CD14-positive monocyte (primary cell): ENCODE measurements around the gene CTTNBP2. TPM values are rescaled to one million over a fixed set of nuclear protein-coding genes. Genes with fewer than 3 reads are reported as not detected.

Experiments
- DNase-seq, 3 donors: peaks; one replicate each; pipeline ENCODE4 v3.0.0-alpha.2; 2011 to 2022
- H2AFZ ChIP-seq: 2 replicates; pipeline ENCODE4 v1.6.0; 2012; ENCODE audit warnings: mild to moderate bottlenecking, low read depth, low read length, inconsistent platforms; ENCODE audit not compliant: insufficient read depth, poor library complexity, severe bottlenecking
- H3K27ac ChIP-seq, 2 donors: 1 replicate in 1 of 2; 2 replicates in 1 of 2; pipeline ENCODE4 v1.5.1; 2012 to 2013; ENCODE audit warnings: low read length in 2 of 2, control low read depth in 1 of 2, inconsistent platforms in 1 of 2, low read depth in 1 of 2, mild to moderate bottlenecking in 1 of 2
- H3K27me3 ChIP-seq, 2 donors: one replicate each; pipeline versions ENCODE4 v1.6.0 to v1.6.1; 2011 to 2013; ENCODE audit warnings: low read length in 2 of 2; ENCODE audit not compliant: control insufficient read depth in 2 of 2, insufficient read depth in 2 of 2
- H3K36me3 ChIP-seq, 2 donors: replicated peaks in 1 of 2; 1 replicate in 1 of 2; 2 replicates in 1 of 2; pipeline versions ENCODE4 v1.5.1 to v1.6.1; 2012 to 2013; ENCODE audit warnings: low read length in 2 of 2, control low read depth in 1 of 2, inconsistent platforms in 1 of 2, mild to moderate bottlenecking in 1 of 2; ENCODE audit not compliant: insufficient read depth in 2 of 2, control insufficient read depth in 1 of 2
- H3K4me1 ChIP-seq, 2 donors: 1 replicate in 1 of 2; 2 replicates in 1 of 2; pipeline versions ENCODE4 v1.5.1 to v1.6.1; 2012 to 2013; ENCODE audit warnings: low read length in 2 of 2, control low read depth in 1 of 2, inconsistent platforms in 1 of 2, mild to moderate bottlenecking in 1 of 2, moderate library complexity in 1 of 2; ENCODE audit not compliant: insufficient read depth in 2 of 2, control insufficient read depth in 1 of 2
- H3K4me2 ChIP-seq: replicated peaks from 2 replicates; pipeline ENCODE3; 2012; ENCODE audit warnings: low read length, moderate library complexity, mild to moderate bottlenecking; ENCODE audit not compliant: poor library complexity, severe bottlenecking; ENCODE audit errors: extremely low read depth
- H3K4me3 ChIP-seq, 3 experiments: fragments of 200-600 bp in 1 of 3; sonication (generic) in 1 of 3; replicated peaks in 1 of 3; 1 replicate in 2 of 3; 2 replicates in 1 of 3; pipeline ENCODE4 v1.5.1; 2011 to 2013; ENCODE audit warnings: low read length in 3 of 3, mild to moderate bottlenecking in 3 of 3, control low read depth in 2 of 3, low read depth in 2 of 3, inconsistent platforms in 1 of 3, moderate library complexity in 1 of 3
- H3K79me2 ChIP-seq: 2 replicates; pipeline ENCODE4 v1.6.0; 2012; ENCODE audit warnings: mild to moderate bottlenecking, control low read depth, inconsistent platforms, low read length, moderate library complexity; ENCODE audit not compliant: insufficient read depth
- H3K9ac ChIP-seq: 2 replicates; pipeline ENCODE4 v1.6.0; 2017; ENCODE audit warnings: low read length, mild to moderate bottlenecking; ENCODE audit not compliant: insufficient read depth, poor library complexity, severe bottlenecking
- H3K9me3 ChIP-seq, 2 donors: replicated peaks in 1 of 2; 1 replicate in 1 of 2; 2 replicates in 1 of 2; pipeline versions ENCODE4 v1.5.1 to v1.6.1; 2012 to 2013; ENCODE audit warnings: low read length in 2 of 2, control low read depth in 1 of 2; ENCODE audit not compliant: control insufficient read depth in 1 of 2, insufficient read depth in 1 of 2
- H4K20me1 ChIP-seq: 2 replicates; pipeline ENCODE4 v1.6.0; 2012; ENCODE audit warnings: mild to moderate bottlenecking, low read length, control low read depth, moderate library complexity; ENCODE audit not compliant: insufficient read depth
- H3K27ac Mint-ChIP-seq, 7 donors: one replicate each; pipeline ENCODE4 v1.8.0; 2020; ENCODE audit warnings: mild to moderate bottlenecking in 7 of 7, mixed read lengths in 7 of 7, moderate library complexity in 6 of 7, inconsistent platforms in 2 of 7
- H3K27me3 Mint-ChIP-seq, 3 donors: one replicate each; pipeline ENCODE4 v1.8.0; 2021 to 2022; ENCODE audit warnings: low read depth in 3 of 3, mild to moderate bottlenecking in 3 of 3, mixed read lengths in 3 of 3, moderate library complexity in 3 of 3, inconsistent platforms in 1 of 3
- H3K36me3 Mint-ChIP-seq, 2 donors: one replicate each; pipeline ENCODE4 v1.8.0; 2020; ENCODE audit warnings: mixed read lengths in 2 of 2, inconsistent platforms in 1 of 2, mild to moderate bottlenecking in 1 of 2
- H3K4me1 Mint-ChIP-seq: one replicate; pipeline ENCODE4 v1.8.0; 2020; ENCODE audit warnings: mild to moderate bottlenecking, mixed read lengths
- H3K4me3 Mint-ChIP-seq, 2 donors: one replicate each; pipeline ENCODE4 v1.8.0; 2020; ENCODE audit warnings: mild to moderate bottlenecking in 2 of 2, mixed read lengths in 2 of 2, moderate library complexity in 1 of 2
- H3K9me3 Mint-ChIP-seq, 7 donors: one replicate each; pipeline ENCODE4 v1.8.0; 2020 to 2022; ENCODE audit warnings: mixed read lengths in 7 of 7, mild to moderate bottlenecking in 6 of 7, moderate library complexity in 6 of 7, inconsistent platforms in 2 of 7
- WGBS: methylation state at CpG from one replicate; pipeline ENCODE4 v1.1.5; 2013; ENCODE audit warnings: missing lambda C conversion rate; ENCODE audit not compliant: insufficient coverage; 5-methylcytosine and 5-hydroxymethylcytosine counted together
- intact Hi-C, 2 donors: fragments of 100-400 bp; cut with micrococcal nuclease; formaldehyde crosslinking; loops; one replicate each; pipeline versions ENCODE4 v1.15.0 to v1.15.1; 2023
- polyA plus RNA-seq, 3 donors: library from polyadenylated mRNA; depleted of rRNA in 1 of 3; unstranded in 2 of 3; stranded (reverse) in 1 of 3; fragments of 300-500 nt in 2 of 3; fragments of >200 nt in 1 of 3; fragmentation: Illumina TruSeq in 2 of 3; gene quantifications; 1 replicate in 2 of 3; 2 replicates in 1 of 3; pipeline ENCODE4 v1.2.3, GENCODE V29; 2012 to 2021
- TF ChIP-seq, protein P1 (sequence below): fragments of 200-600 bp; IDR thresholded peaks from one replicate; pipeline ENCODE4 v1.8.0; 2022; ENCODE audit warnings: antibody characterized with exemption, mild to moderate bottlenecking

CTTNBP2 gene
- polyA plus RNA-seq, 3 donors, result 0.38 to 1.4 TPM; not detected in 1

DNA sequence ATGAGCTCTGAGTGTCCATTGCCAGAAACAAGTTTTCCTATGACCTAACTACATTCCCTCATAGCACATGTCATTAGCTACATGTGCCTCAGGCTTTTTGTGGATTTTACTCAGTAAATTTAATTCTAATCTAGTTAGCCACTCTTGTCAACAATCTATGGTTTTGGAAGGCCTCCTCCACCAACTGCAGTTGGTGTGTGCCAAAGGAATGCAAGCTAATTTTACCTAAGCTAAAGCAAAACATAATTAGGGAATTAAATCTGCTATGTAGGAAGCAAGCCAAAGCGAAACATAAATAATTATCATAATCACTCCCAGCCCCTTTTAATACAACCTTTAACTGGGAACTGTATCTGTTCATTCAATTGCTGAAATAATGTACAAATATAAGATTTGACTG, 3.5 kb upstream of the CTTNBP2 start:
- Histone ChIP-seq H2AFZ (no peak overlapping the region), H3K27ac (no peak overlapping the region), H3K36me3 (no peaks in the 10 kb centered on the region), H3K4me1 (peaks cover 14 to 19% of the 10 kb centered on the region in 2 donors), H3K79me2 (no peaks in the 10 kb centered on the region), H3K9me3 (peaks cover 0 to 9% of the 10 kb centered on the region in 2 donors), H3K4me3 (no peak overlapping the region), H3K4me2 (no peak overlapping the region), H3K27me3 (peaks cover 36 to 42% of the 10 kb centered on the region in 2 donors), H4K20me1 (no peaks in the 10 kb centered on the region), H3K9ac (no peak overlapping the region)
- Mint-ChIP-seq H3K9me3 (peaks cover 0 to 13% (median 6%) of the 10 kb centered on the region in 7 donors), H3K27me3 (peaks cover 41 to 52% (median 45%) of the 10 kb centered on the region in 3 donors), H3K27ac (no peak overlapping the region), H3K36me3 (peaks cover 3 to 6% of the 10 kb centered on the region in 2 donors), H3K4me1 (peaks cover 18% of the 10 kb centered on the region), H3K4me3 (no peak overlapping the region)
- no peak for DNase-seq
- WGBS, result no CpG with 5 or more reads among the region's 1 CpG
- intact Hi-C loops, result no loop called here
- TF ChIP-seq, protein P1, sequence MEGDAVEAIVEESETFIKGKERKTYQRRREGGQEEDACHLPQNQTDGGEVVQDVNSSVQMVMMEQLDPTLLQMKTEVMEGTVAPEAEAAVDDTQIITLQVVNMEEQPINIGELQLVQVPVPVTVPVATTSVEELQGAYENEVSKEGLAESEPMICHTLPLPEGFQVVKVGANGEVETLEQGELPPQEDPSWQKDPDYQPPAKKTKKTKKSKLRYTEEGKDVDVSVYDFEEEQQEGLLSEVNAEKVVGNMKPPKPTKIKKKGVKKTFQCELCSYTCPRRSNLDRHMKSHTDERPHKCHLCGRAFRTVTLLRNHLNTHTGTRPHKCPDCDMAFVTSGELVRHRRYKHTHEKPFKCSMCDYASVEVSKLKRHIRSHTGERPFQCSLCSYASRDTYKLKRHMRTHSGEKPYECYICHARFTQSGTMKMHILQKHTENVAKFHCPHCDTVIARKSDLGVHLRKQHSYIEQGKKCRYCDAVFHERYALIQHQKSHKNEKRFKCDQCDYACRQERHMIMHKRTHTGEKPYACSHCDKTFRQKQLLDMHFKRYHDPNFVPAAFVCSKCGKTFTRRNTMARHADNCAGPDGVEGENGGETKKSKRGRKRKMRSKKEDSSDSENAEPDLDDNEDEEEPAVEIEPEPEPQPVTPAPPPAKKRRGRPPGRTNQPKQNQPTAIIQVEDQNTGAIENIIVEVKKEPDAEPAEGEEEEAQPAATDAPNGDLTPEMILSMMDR, result no peak

DNA sequence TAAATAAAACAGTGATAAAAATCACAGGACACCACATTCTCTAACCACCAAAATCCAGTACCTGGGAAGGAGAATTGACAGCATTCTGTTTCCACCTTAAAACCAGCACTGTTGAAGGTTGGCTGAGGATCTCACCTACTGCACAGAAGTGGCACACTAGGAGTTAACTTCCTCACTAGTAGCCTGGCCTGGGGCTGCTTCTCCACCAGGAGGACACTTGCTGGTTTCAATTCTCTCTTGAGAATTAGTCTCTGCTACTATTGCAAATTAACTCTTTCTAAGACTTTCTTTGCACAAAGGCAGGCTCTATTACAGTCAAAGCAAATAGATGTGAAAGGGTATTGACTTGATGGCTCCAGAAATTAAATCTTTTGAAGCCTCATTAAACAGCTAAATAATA, 2.3 kb upstream of the CTTNBP2 start:
- Mint-ChIP-seq H3K27me3 (peaks cover 50 to 60% (median 53%) of the 10 kb centered on the region in 3 donors), H3K36me3 (peaks cover 3 to 7% of the 10 kb centered on the region in 2 donors), H3K27ac (no peak overlapping the region), H3K9me3 (peaks cover 0 to 15% (median 6%) of the 10 kb centered on the region in 7 donors), H3K4me3 (peak overlapping the region in 1 of 2 donors; percentile 70), H3K4me1 (peaks cover 19% of the 10 kb centered on the region)
- no peak overlapping the region for H3K27ac ChIP-seq
- no peak overlapping the region for H3K4me3 ChIP-seq
- TF ChIP-seq, protein P1, result no peak
- no peak overlapping the region for H2AFZ ChIP-seq
- H3K4me1 ChIP-seq, result peaks cover 14 to 19% of the 10 kb centered on the region in 2 donors
- intact Hi-C loops, result no loop called here
- no peaks in the 10 kb centered on the region for H4K20me1 ChIP-seq
- peaks cover 0 to 9% of the 10 kb centered on the region in 2 donors for H3K9me3 ChIP-seq
- no peaks in the 10 kb centered on the region for H3K79me2 ChIP-seq
- H3K27me3 ChIP-seq, result peaks cover 48 to 54% of the 10 kb centered on the region in 2 donors
- H3K4me2 ChIP-seq, result no peak overlapping the region
- H3K36me3 ChIP-seq, result no peaks in the 10 kb centered on the region
- DNase-seq, result peak; percentile 8 to 20 (median 10)
- H3K9ac ChIP-seq, result no peak overlapping the region
